ENCODE measurements around the gene RNF223. TPM values are rescaled to one million over a fixed set of nuclear protein-coding genes. Genes with fewer than 3 reads are reported as not detected.

The RNF223 gene
- 10 to 100 TPM; 28.2 to 44.2 TPM for polyA plus RNA-seq

DNA sequence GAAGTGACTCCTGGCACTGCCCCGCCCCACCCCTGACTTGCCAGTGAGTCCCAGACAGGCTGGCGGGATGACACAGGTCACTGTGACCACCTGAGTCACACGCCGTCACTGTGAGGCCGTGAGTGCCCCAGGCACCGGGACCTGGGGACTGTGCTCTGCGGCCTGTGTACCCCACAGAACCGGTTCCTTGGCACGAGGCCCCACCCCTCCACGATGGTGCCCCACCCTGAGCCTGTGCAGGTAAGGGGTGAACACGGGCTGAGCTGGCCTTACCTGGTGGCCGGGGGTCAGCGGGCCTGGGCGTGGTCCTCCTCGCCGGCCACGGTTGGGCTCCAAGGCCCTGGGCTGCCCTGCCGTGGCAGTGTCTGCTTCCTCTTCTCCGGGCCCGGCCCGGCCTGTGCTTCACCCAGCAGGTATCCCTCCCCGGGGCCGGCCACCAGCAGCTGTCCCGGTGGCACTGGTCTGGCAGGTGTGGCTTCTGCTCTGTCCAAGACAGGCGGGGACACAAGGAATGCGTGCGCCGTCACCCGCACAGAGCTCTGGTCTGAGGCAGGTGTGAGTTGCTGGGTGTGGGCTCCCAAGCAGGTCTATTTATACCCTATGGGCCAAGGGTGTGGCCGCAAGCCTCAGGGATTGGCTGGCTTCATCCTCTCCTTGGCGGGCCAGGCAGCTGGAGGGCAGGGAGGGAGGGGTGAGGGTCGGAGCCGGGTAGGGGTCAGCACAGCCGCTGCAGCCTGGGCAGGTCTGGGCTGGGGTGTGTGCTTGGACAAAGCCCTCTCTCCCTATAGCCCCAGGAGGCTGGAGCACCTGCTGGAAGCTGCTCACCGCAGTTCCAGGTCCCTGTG is at the start of gene RNF223:
RNF223 (minus strand) TSS at position 564 of the 845 bp plus-strand sequence. CDS start 1,740 bp downstream, outside the sequence.
- H3K9me3 ChIP-seq (ENCODE audit: control insufficient read depth in 2 of 2, insufficient read depth in 1 of 2, low read depth in 1 of 2, low read length in 1 of 2): peaks cover 0 to 3% of the 10 kb centered on the region in 2 donors
- peaks cover 0 to 3% of the 10 kb centered on the region in 2 donors for H3K27me3 ChIP-seq (ENCODE audit: control insufficient read depth in 1 of 2, insufficient read depth in 2 of 2, low read length in 2 of 2)
- H3K4me1 ChIP-seq (ENCODE audit: control insufficient read depth in 2 of 2, insufficient read depth in 2 of 2, low read length in 1 of 2): peaks cover 2 to 29% of the 10 kb centered on the region in 2 donors
- 43% methylated on average over 28 to 35 of the region's 35 CpGs for WGBS, 2 donors
- peak within 1 kb of the TSS; percentile 43 to 55 for H3K4me3 ChIP-seq (ENCODE audit: low read depth in 1 of 2, low read length in 2 of 2)
- H3K27ac ChIP-seq (ENCODE audit: low read depth in 2 of 2, low read length in 1 of 2): peak within 1 kb of the TSS; percentile 89 to 96
- H3K36me3 ChIP-seq (ENCODE audit: control insufficient read depth in 2 of 2, insufficient read depth in 2 of 2, low read length in 1 of 2): peaks cover 0 to 3% of the 10 kb centered on the region in 2 donors

DNA sequence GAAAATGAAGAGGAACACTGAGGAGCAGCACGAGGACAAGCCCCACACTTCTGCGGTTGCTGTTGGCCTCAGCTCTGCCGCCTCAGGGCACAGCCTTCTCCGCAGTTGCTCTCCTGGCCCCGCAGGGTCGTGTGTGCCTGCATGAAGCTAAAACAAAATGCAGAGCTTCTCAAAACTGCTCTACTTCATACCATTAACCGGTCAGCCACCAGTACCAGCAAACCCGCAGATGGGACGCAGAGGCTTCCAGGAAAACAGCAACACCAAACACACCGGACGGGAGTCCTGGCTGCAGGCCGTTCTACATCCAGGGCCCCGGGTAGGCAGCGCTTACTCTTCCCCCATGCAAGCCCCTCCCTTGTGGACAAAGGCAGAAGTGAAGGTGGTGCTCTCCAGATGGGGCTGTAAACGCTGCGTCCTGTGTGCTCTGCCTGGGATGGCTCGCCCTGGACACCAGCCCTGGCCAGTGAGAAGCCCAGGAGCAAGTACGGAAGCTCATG is 48.9 kb upstream of the RNF223 start:
- no peaks in the 10 kb centered on the region for H3K36me3 ChIP-seq (ENCODE audit: control insufficient read depth in 2 of 2, insufficient read depth in 2 of 2, low read length in 1 of 2)
- no peaks in the 10 kb centered on the region for H3K27me3 ChIP-seq (ENCODE audit: control insufficient read depth in 1 of 2, insufficient read depth in 2 of 2, low read length in 2 of 2)
- H3K4me1 ChIP-seq (ENCODE audit: control insufficient read depth in 2 of 2, insufficient read depth in 2 of 2, low read length in 1 of 2): peaks cover 0 to 3% of the 10 kb centered on the region in 2 donors
- WGBS, 2 donors: 64 to 69% methylated on average over 18 of the region's 18 CpGs
- no peak overlapping the region for H3K27ac ChIP-seq (ENCODE audit: low read depth in 2 of 2, low read length in 1 of 2)
- H3K9me3 ChIP-seq (ENCODE audit: control insufficient read depth in 2 of 2, insufficient read depth in 1 of 2, low read depth in 1 of 2, low read length in 1 of 2): peaks cover 0 to 7% of the 10 kb centered on the region in 2 donors
- no peak overlapping the region for H3K4me3 ChIP-seq (ENCODE audit: low read depth in 1 of 2, low read length in 2 of 2)

DNA sequence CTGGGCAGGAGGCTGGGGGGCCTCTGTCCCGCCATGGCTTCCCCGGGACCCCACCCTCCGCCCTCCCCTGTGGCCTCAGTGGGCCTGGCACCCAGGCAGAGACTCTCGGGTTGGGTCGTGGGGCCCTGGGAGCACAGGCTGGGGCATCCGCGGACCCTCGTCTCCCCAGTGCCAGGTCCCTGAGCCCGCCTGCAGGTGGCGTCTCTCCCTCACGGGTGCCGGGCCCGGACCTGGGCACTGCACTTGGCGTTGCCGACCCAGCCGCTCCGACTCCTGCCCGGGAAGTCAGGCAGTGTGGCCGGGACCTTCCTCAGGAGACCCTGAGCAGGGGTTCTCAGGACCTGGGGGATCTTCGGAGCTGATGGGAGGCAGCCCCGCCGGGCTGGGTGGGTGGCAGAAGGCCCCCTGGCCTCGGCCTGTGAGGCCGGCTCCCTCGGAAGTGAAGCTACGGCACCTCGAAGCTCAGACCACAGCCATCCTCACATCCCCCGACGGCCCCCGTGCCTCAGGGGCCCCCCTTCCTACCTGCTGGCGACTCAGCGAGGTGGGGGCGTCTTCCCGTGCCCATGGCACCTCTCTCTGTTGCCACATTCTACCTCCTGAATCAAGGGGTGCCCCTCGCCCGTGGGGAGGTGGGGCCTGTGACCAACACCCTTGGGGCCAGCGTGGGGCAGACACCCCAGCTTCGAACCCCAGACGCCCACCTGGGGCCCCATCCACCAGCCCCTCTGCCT is 48.1 kb upstream of the RNF223 start:
- Histone ChIP-seq H3K27ac (ENCODE audit: low read depth in 2 of 2, low read length in 1 of 2) (no peak overlapping the region), H3K36me3 (ENCODE audit: control insufficient read depth in 2 of 2, insufficient read depth in 2 of 2, low read length in 1 of 2) (no peaks in the 10 kb centered on the region), H3K4me3 (ENCODE audit: low read depth in 1 of 2, low read length in 2 of 2) (no peak overlapping the region), H3K4me1 (ENCODE audit: control insufficient read depth in 2 of 2, insufficient read depth in 2 of 2, low read length in 1 of 2) (peaks cover 0 to 3% of the 10 kb centered on the region in 2 donors), H3K9me3 (ENCODE audit: control insufficient read depth in 2 of 2, insufficient read depth in 1 of 2, low read depth in 1 of 2, low read length in 1 of 2) (peaks cover 0 to 8% of the 10 kb centered on the region in 2 donors), H3K27me3 (ENCODE audit: control insufficient read depth in 1 of 2, insufficient read depth in 2 of 2, low read length in 2 of 2) (no peaks in the 10 kb centered on the region)
- WGBS, 2 donors: 12 to 13% methylated on average over 29 to 39 of the region's 39 CpGs

GRCh38 chr1:1121611-1122077 is 47.5 kb upstream of the RNF223 start:
- Histone ChIP-seq H3K36me3 (ENCODE audit: control insufficient read depth in 2 of 2, insufficient read depth in 2 of 2, low read length in 1 of 2) (no peaks in the 10 kb centered on the region), H3K27me3 (ENCODE audit: control insufficient read depth in 1 of 2, insufficient read depth in 2 of 2, low read length in 2 of 2) (no peaks in the 10 kb centered on the region), H3K4me3 (ENCODE audit: low read depth in 1 of 2, low read length in 2 of 2) (no peak overlapping the region), H3K4me1 (ENCODE audit: control insufficient read depth in 2 of 2, insufficient read depth in 2 of 2, low read length in 1 of 2) (peaks cover 0 to 3% of the 10 kb centered on the region in 2 donors), H3K27ac (ENCODE audit: low read depth in 2 of 2, low read length in 1 of 2) (no peak overlapping the region), H3K9me3 (ENCODE audit: control insufficient read depth in 2 of 2, insufficient read depth in 1 of 2, low read depth in 1 of 2, low read length in 1 of 2) (peaks cover 0 to 8% of the 10 kb centered on the region in 2 donors)
- WGBS, 2 donors: 31 to 38% methylated on average over 15 of the region's 15 CpGs

DNA sequence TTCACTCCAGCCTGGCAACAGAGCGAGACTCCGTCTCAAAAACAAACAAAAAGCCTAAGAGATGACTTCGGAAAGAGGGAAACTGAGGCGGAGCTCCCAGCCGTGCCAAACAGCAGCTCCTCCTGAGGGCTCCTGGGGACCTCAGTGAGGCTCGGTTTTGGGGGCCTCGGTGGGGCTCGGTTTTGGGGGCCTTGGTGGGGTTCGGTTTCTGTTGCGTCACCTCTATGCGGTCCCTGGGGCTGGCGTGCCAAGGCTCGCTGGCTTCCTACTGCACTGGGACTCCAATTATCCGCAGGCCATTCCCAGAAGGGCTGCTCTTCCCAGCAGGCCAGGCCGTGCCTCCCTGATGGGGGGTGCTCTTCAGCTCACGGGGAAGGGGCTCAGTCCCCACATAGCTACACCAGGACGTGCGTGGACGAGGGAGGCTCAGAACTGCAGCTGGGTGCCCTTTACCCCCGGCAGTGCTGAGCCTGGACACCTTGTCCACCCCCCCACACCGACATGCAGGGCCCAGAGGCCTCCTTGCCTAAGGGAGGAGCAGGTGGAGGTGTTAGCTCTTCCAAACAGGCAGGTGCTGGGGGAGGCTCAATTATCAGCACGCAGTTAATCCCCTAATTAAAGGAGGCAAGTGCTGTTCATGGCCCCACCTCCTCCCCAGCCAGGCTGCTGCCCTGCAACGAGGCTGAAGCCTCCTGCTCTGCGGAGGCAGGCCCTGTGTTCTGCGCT is 46.9 kb upstream of the RNF223 start:
- peaks cover 0 to 3% of the 10 kb centered on the region in 2 donors for H3K4me1 ChIP-seq (ENCODE audit: control insufficient read depth in 2 of 2, insufficient read depth in 2 of 2, low read length in 1 of 2)
- no peaks in the 10 kb centered on the region for H3K27me3 ChIP-seq (ENCODE audit: control insufficient read depth in 1 of 2, insufficient read depth in 2 of 2, low read length in 2 of 2)
- H3K27ac ChIP-seq (ENCODE audit: low read depth in 2 of 2, low read length in 1 of 2): no peak overlapping the region
- WGBS, 2 donors: 78% methylated on average over 25 of the region's 25 CpGs
- H3K4me3 ChIP-seq (ENCODE audit: low read depth in 1 of 2, low read length in 2 of 2): no peak overlapping the region
- no peaks in the 10 kb centered on the region for H3K36me3 ChIP-seq (ENCODE audit: control insufficient read depth in 2 of 2, insufficient read depth in 2 of 2, low read length in 1 of 2)
- peaks cover 0 to 8% of the 10 kb centered on the region in 2 donors for H3K9me3 ChIP-seq (ENCODE audit: control insufficient read depth in 2 of 2, insufficient read depth in 1 of 2, low read depth in 1 of 2, low read length in 1 of 2)

GRCh38 chr1:1120096-1120495 is 46.0 kb upstream of the RNF223 start:
- Histone ChIP-seq H3K4me1 (ENCODE audit: control insufficient read depth in 2 of 2, insufficient read depth in 2 of 2, low read length in 1 of 2) (peaks cover 0 to 4% of the 10 kb centered on the region in 2 donors), H3K27me3 (ENCODE audit: control insufficient read depth in 1 of 2, insufficient read depth in 2 of 2, low read length in 2 of 2) (no peaks in the 10 kb centered on the region), H3K9me3 (ENCODE audit: control insufficient read depth in 2 of 2, insufficient read depth in 1 of 2, low read depth in 1 of 2, low read length in 1 of 2) (peaks cover 0 to 8% of the 10 kb centered on the region in 2 donors), H3K4me3 (ENCODE audit: low read depth in 1 of 2, low read length in 2 of 2) (no peak overlapping the region), H3K27ac (ENCODE audit: low read depth in 2 of 2, low read length in 1 of 2) (no peak overlapping the region), H3K36me3 (ENCODE audit: control insufficient read depth in 2 of 2, insufficient read depth in 2 of 2, low read length in 1 of 2) (no peaks in the 10 kb centered on the region)
- WGBS, 2 donors: 64 to 69% methylated on average over 16 of the region's 16 CpGs

DNA sequence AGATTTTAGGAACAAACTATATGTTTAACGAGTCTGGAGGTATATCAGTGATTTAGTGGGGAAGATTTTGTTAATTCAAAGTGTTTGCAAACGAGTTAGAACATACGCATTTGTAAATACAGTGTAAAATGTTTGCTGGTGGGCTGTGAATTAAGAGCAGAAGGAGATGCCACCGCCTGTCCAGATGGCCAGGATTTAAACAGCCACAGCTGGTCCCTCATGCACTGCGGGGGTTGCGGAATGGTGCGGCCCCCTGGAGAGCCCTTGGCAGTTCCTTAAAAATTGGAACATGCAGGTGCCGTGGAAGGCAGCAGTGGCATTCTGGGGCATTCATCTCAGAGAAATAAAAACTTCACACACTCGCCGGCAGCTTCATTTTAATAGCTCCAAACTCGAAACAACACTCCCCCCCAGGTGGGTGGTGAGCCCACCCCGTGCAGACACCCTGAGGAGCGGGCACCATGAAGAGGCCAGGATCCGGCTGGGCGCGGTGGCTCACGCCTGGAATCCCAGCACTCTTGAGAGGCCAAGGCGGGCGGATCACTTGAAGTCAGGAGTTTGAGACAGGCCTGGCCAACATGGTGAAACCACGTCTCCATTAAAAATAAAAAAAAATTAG is 45.3 kb upstream of the RNF223 start:
- no peak overlapping the region for H3K4me3 ChIP-seq (ENCODE audit: low read depth in 1 of 2, low read length in 2 of 2)
- peaks cover under 1 to 8% of the 10 kb centered on the region in 2 donors for H3K4me1 ChIP-seq (ENCODE audit: control insufficient read depth in 2 of 2, insufficient read depth in 2 of 2, low read length in 1 of 2)
- WGBS, 2 donors: 81% methylated on average over 20 of the region's 20 CpGs
- H3K27ac ChIP-seq (ENCODE audit: low read depth in 2 of 2, low read length in 1 of 2): no peak overlapping the region
- H3K36me3 ChIP-seq (ENCODE audit: control insufficient read depth in 2 of 2, insufficient read depth in 2 of 2, low read length in 1 of 2): no peaks in the 10 kb centered on the region
- H3K27me3 ChIP-seq (ENCODE audit: control insufficient read depth in 1 of 2, insufficient read depth in 2 of 2, low read length in 2 of 2): no peaks in the 10 kb centered on the region
- peaks cover 0 to 8% of the 10 kb centered on the region in 2 donors for H3K9me3 ChIP-seq (ENCODE audit: control insufficient read depth in 2 of 2, insufficient read depth in 1 of 2, low read depth in 1 of 2, low read length in 1 of 2)

DNA sequence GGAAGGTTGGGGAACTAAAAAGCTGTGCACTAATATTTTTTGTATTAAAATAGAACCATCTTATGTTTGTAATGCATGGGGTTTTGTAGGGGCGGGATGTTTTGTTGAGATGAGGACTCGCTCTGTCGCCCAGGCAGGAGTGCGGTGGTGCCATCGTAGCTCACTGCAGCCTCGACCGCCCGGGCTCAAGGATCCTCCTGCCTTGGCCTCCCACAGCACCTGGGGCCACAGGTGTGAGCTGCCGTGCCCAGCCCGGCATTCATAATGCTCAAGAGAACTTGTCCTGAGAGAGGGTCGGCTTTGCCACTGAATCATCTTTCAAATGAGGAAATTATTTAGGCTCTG is 44.7 kb upstream of the RNF223 start:
- no peaks in the 10 kb centered on the region for H3K36me3 ChIP-seq (ENCODE audit: control insufficient read depth in 2 of 2, insufficient read depth in 2 of 2, low read length in 1 of 2)
- H3K9me3 ChIP-seq (ENCODE audit: control insufficient read depth in 2 of 2, insufficient read depth in 1 of 2, low read depth in 1 of 2, low read length in 1 of 2): peaks cover 0 to 4% of the 10 kb centered on the region in 2 donors
- peaks cover 2 to 9% of the 10 kb centered on the region in 2 donors for H3K4me1 ChIP-seq (ENCODE audit: control insufficient read depth in 2 of 2, insufficient read depth in 2 of 2, low read length in 1 of 2)
- WGBS, 2 donors: 87% methylated on average over 11 of the region's 11 CpGs
- H3K27me3 ChIP-seq (ENCODE audit: control insufficient read depth in 1 of 2, insufficient read depth in 2 of 2, low read length in 2 of 2): no peaks in the 10 kb centered on the region
- H3K4me3 ChIP-seq (ENCODE audit: low read depth in 1 of 2, low read length in 2 of 2): no peak overlapping the region
- H3K27ac ChIP-seq (ENCODE audit: low read depth in 2 of 2, low read length in 1 of 2): no peak overlapping the region
